T-cell (primary cell): ENCODE results near the gene FXYD6. TPM values are rescaled to one million over a fixed set of nuclear protein-coding genes. Genes with fewer than 3 reads are reported as not detected.

Experiments
- ATAC-seq, 4 experiments: fragments of 200-7000 bp in 3 of 4; fragments of 150-1000 bp in 1 of 4; cut with Tn5 transposase; replicated peaks in 1 of 4; 1 replicate in 3 of 4; 2 replicates in 1 of 4; pipeline ENCODE4 v1.10.0; 2021; ENCODE audit warnings: moderate library complexity in 3 of 4, mild to moderate bottlenecking in 2 of 4, moderate number of reproducible peaks in 1 of 4
- CTCF ChIA-PET, 2 donors: fragments of 300-600 bp; sonication (Branson Sonifier 250); formaldehyde crosslinking; loops; one replicate each; lab custom pipeline; 2022; ENCODE audit warnings: antibody characterized with exemption in 2 of 2; lab: Charles Lee
- POLR2A ChIA-PET, 2 donors: fragments of 300-600 bp; sonication (Branson Sonifier 250); formaldehyde crosslinking; loops; one replicate each; lab custom pipeline; 2022; ENCODE audit warnings: antibody characterized with exemption in 2 of 2; lab: Charles Lee
- DNase-seq, 35 experiments: peaks; one replicate each; pipeline versions ENCODE4 v3.0.0 to v3.0.0-alpha.2; 2013 to 2023
- H3K27ac ChIP-seq: one replicate; pipeline ENCODE4 v1.5.1; 2013; ENCODE audit warnings: low read length
- H3K27me3 ChIP-seq, 2 experiments: replicated peaks in 1 of 2; 1 replicate in 1 of 2; 2 replicates in 1 of 2; pipeline versions ENCODE4 v1.6.1 to v1.7.0; 2013; ENCODE audit warnings: low read length in 1 of 2, mixed read lengths in 1 of 2; ENCODE audit not compliant: control insufficient read depth in 2 of 2, insufficient read depth in 2 of 2; ENCODE audit errors: extremely low read depth in 1 of 2
- H3K36me3 ChIP-seq, 2 donors: 1 replicate in 1 of 2; 2 replicates in 1 of 2; pipeline versions ENCODE4 v1.6.1 to v1.7.0; 2013; ENCODE audit warnings: low read length in 1 of 2; ENCODE audit not compliant: control insufficient read depth in 2 of 2, insufficient read depth in 1 of 2; ENCODE audit errors: extremely low read depth in 1 of 2
- H3K4me1 ChIP-seq, 2 experiments: 1 replicate in 1 of 2; 2 replicates in 1 of 2; pipeline versions ENCODE4 v1.6.1 to v1.7.0; 2013; ENCODE audit warnings: low read length in 2 of 2, mixed read lengths in 1 of 2; ENCODE audit not compliant: insufficient read depth in 2 of 2, control insufficient read depth in 1 of 2; ENCODE audit errors: extremely low read depth in 1 of 2
- H3K4me3 ChIP-seq, 2 donors: 1 replicate in 1 of 2; 2 replicates in 1 of 2; pipeline versions ENCODE4 v1.5.1 to v1.7.0; 2013; ENCODE audit warnings: mild to moderate bottlenecking in 2 of 2, low read length in 1 of 2, moderate library complexity in 1 of 2; ENCODE audit not compliant: control insufficient read depth in 1 of 2; ENCODE audit errors: extremely low read depth in 1 of 2
- H3K9me3 ChIP-seq: 2 replicates; pipeline ENCODE4 v1.7.0; 2013
- H3K27ac Mint-ChIP-seq, 2 donors: one replicate each; pipeline ENCODE4 v1.8.0; 2020 to 2021; ENCODE audit warnings: mild to moderate bottlenecking in 2 of 2, mixed read lengths in 2 of 2
- H3K27me3 Mint-ChIP-seq, 2 donors: one replicate each; pipeline ENCODE4 v1.8.0; 2021 to 2022; ENCODE audit warnings: mixed read lengths in 2 of 2
- H3K36me3 Mint-ChIP-seq: one replicate; pipeline ENCODE4 v1.8.0; 2021; ENCODE audit warnings: mixed read lengths
- H3K4me1 Mint-ChIP-seq, 3 donors: one replicate each; pipeline ENCODE4 v1.8.0; 2020 to 2022; ENCODE audit warnings: mixed read lengths in 3 of 3, mild to moderate bottlenecking in 1 of 3
- H3K4me3 Mint-ChIP-seq, 3 donors: one replicate each; pipeline ENCODE4 v1.8.0; 2020 to 2022; ENCODE audit warnings: mild to moderate bottlenecking in 3 of 3, mixed read lengths in 3 of 3, moderate library complexity in 3 of 3
- H3K9me3 Mint-ChIP-seq, 3 donors: one replicate each; pipeline ENCODE4 v1.8.0; 2020 to 2022; ENCODE audit warnings: mixed read lengths in 3 of 3
- WGBS: methylation state at CpG from one replicate; pipeline ENCODE4 v1.1.5; 2013; ENCODE audit warnings: missing lambda C conversion rate; ENCODE audit not compliant: insufficient coverage; 5-methylcytosine and 5-hydroxymethylcytosine counted together
- total RNA-seq, 35 experiments: library from RNA in 6 of 35; stranded (reverse) in 6 of 35; fragments of 120-200 nt in 1 of 35; gene quantifications; one replicate each; pipeline versions ENCODE4 v1.2.1 to v1.2.4 and lab custom pipeline; 2013 to 2026

Gene FXYD6
- total RNA-seq, 5 donors from 2014 or later (not counting 1 experiment from before 2014, with no cell fraction given) = 0.38 to 0.73 (median 0.53) TPM; not detected in 2

GRCh38 chr11:117874253-117874909 lies 2.1 kb downstream of the FXYD6 start:
- DNase-seq (no peak), ATAC-seq (no peak)
- POLR2A ChIA-PET = no interaction called here
- Mint-ChIP-seq H3K9me3 (no peaks in the 10 kb centered on the region), H3K27me3 (peaks cover 51 to 67% of the 10 kb centered on the region in 2 donors), H3K36me3 (no peaks in the 10 kb centered on the region), H3K4me1 (peaks cover 30 to 40% (median 32%) of the 10 kb centered on the region in 3 donors), H3K4me3 (peak overlapping the region in 1 of 3 donors; percentile 90), H3K27ac (no peak overlapping the region)
- Histone ChIP-seq H3K9me3 (no peaks in the 10 kb centered on the region), H3K27ac (no peak overlapping the region), H3K27me3 (peaks cover 0 to 74% of the 10 kb centered on the region in 2 experiments), H3K4me3 (no peak overlapping the region), H3K4me1 (peaks cover 10 to 36% of the 10 kb centered on the region in 2 experiments), H3K36me3 (no peaks in the 10 kb centered on the region)
- CTCF ChIA-PET = interaction anchor here in 1 of 2 donors (0.5 to 0.6 kb wide), 2 partner anchors 180 to 264 kb away, joined by 3 read pairs; no protein-coding TSS in a partner anchor
- WGBS = 39% methylated on average over 6 of the region's 16 CpGs

- no peak overlapping the region for H3K27ac Mint-ChIP-seq
- peaks cover 10 to 36% of the 10 kb centered on the region in 2 experiments for H3K4me1 ChIP-seq
- WGBS = 48% methylated on average over 4 of the region's 8 CpGs
- no peak overlapping the region for H3K4me3 ChIP-seq
- ChIA-PET CTCF (no interaction called here), POLR2A (no interaction called here)
- H3K27me3 ChIP-seq = peaks cover 0 to 73% of the 10 kb centered on the region in 2 experiments
- peaks cover 48 to 63% of the 10 kb centered on the region in 2 donors for H3K27me3 Mint-ChIP-seq
- no peaks in the 10 kb centered on the region for H3K9me3 Mint-ChIP-seq
- H3K36me3 Mint-ChIP-seq = no peaks in the 10 kb centered on the region
- peaks cover 30 to 40% (median 32%) of the 10 kb centered on the region in 3 donors for H3K4me1 Mint-ChIP-seq
- no peaks in the 10 kb centered on the region for H3K9me3 ChIP-seq
- no peak for DNase-seq
- no peak overlapping the region for H3K27ac ChIP-seq
- H3K36me3 ChIP-seq = no peaks in the 10 kb centered on the region
- ATAC-seq = no peak
- peak overlapping the region in 1 of 3 donors; percentile 22 for H3K4me3 Mint-ChIP-seq
These were observed 2.7 kb downstream of the FXYD6 start for GRCh38 chr11:117873828-117874125.

- Mint-ChIP-seq H3K27ac (no peak overlapping the region), H3K27me3 (peaks cover 43 to 61% of the 10 kb centered on the region in 2 donors), H3K4me3 (no peak overlapping the region), H3K36me3 (no peaks in the 10 kb centered on the region), H3K9me3 (no peaks in the 10 kb centered on the region), H3K4me1 (peaks cover 30 to 40% (median 32%) of the 10 kb centered on the region in 3 donors)
- DNase-seq (no peak), ATAC-seq (no peak)
- ChIA-PET POLR2A (no interaction called here), CTCF (no interaction called here)
- Histone ChIP-seq H3K9me3 (no peaks in the 10 kb centered on the region), H3K36me3 (no peaks in the 10 kb centered on the region), H3K4me3 (no peak overlapping the region), H3K27ac (no peak overlapping the region), H3K27me3 (peaks cover 0 to 74% of the 10 kb centered on the region in 2 experiments), H3K4me1 (peaks cover 10 to 36% of the 10 kb centered on the region in 2 experiments)
- 75% methylated on average over 7 of the region's 15 CpGs for WGBS
These were observed 3.3 kb downstream of the FXYD6 start for GRCh38 chr11:117872975-117873827.

GRCh38 chr11:117872420-117872961 lies 4.0 kb downstream of the FXYD6 start:
- H3K4me3 Mint-ChIP-seq = no peak overlapping the region
- DNase-seq = no peak
- Histone ChIP-seq H3K4me1 (peaks cover 10 to 36% of the 10 kb centered on the region in 2 experiments), H3K4me3 (no peak overlapping the region), H3K36me3 (no peaks in the 10 kb centered on the region), H3K27me3 (peaks cover 0 to 77% of the 10 kb centered on the region in 2 experiments), H3K9me3 (no peaks in the 10 kb centered on the region), H3K27ac (no peak overlapping the region)
- CTCF ChIA-PET = no interaction called here
- H3K36me3 Mint-ChIP-seq = no peaks in the 10 kb centered on the region
- H3K4me1 Mint-ChIP-seq = peaks cover 30 to 40% (median 32%) of the 10 kb centered on the region in 3 donors
- H3K27ac Mint-ChIP-seq = no peak overlapping the region
- POLR2A ChIA-PET = interaction anchor here in 1 of 2 donors (0.6 kb wide), 1 partner anchor 645 kb away, joined by 3 read pairs; no protein-coding TSS in a partner anchor
- H3K9me3 Mint-ChIP-seq = no peaks in the 10 kb centered on the region
- ATAC-seq = no peak
- 70% methylated on average over 11 of the region's 12 CpGs for WGBS
- H3K27me3 Mint-ChIP-seq = peaks cover 39 to 55% of the 10 kb centered on the region in 2 donors

- CTCF ChIA-PET = no interaction called here
- H3K27ac ChIP-seq = no peak overlapping the region
These were observed 4.7 kb downstream of the FXYD6 start for GRCh38 chr11:117871784-117872183.

GRCh38 chr11:117871160-117871559 lies 5.3 kb downstream of the FXYD6 start:
- ATAC-seq (no peak), DNase-seq (no peak)
- Mint-ChIP-seq H3K4me1 (peaks cover 23 to 31% (median 24%) of the 10 kb centered on the region in 3 donors), H3K36me3 (no peaks in the 10 kb centered on the region), H3K27me3 (peaks cover 30 to 45% of the 10 kb centered on the region in 2 donors), H3K27ac (no peak overlapping the region), H3K9me3 (no peaks in the 10 kb centered on the region), H3K4me3 (no peak overlapping the region)
- ChIA-PET CTCF (no interaction called here), POLR2A (no interaction called here)
- H3K4me3 ChIP-seq = no peak overlapping the region
- peaks cover 9 to 28% of the 10 kb centered on the region in 2 experiments for H3K4me1 ChIP-seq
- WGBS = 84% methylated on average over 17 of the region's 18 CpGs
- peaks cover 0 to 67% of the 10 kb centered on the region in 2 experiments for H3K27me3 ChIP-seq
- no peaks in the 10 kb centered on the region for H3K36me3 ChIP-seq
- no peaks in the 10 kb centered on the region for H3K9me3 ChIP-seq
- no peak overlapping the region for H3K27ac ChIP-seq

More at GRCh38 chr11:117871784-117872183, 4.7 kb downstream of the FXYD6 start:
- 68% methylated on average over 5 of the region's 5 CpGs for WGBS
- H3K27me3 Mint-ChIP-seq = peaks cover 32 to 48% of the 10 kb centered on the region in 2 donors
- POLR2A ChIA-PET = no interaction called here
- Histone ChIP-seq H3K4me1 (peaks cover 10 to 33% of the 10 kb centered on the region in 2 experiments), H3K9me3 (no peaks in the 10 kb centered on the region), H3K4me3 (no peak overlapping the region), H3K36me3 (no peaks in the 10 kb centered on the region), H3K27me3 (peaks cover 0 to 70% of the 10 kb centered on the region in 2 experiments)
- no peak for ATAC-seq
- H3K4me3 Mint-ChIP-seq = no peak overlapping the region
- H3K27ac Mint-ChIP-seq = no peak overlapping the region
- no peaks in the 10 kb centered on the region for H3K9me3 Mint-ChIP-seq
- H3K4me1 Mint-ChIP-seq = peaks cover 26 to 34% (median 28%) of the 10 kb centered on the region in 3 donors
- no peak for DNase-seq
- no peaks in the 10 kb centered on the region for H3K36me3 Mint-ChIP-seq
